Measurements from ENCODE around the gene MASP2. TPM values are rescaled to one million over a fixed set of nuclear protein-coding genes. Genes with fewer than 3 reads are reported as not detected.
"Not testable (repeated sequence)": the region's sequence is repeated elsewhere in the genome, so short reads cannot be mapped to it uniquely, and the experiment has no call there.

MASP2 gene
- total and polyA plus RNA-seq, 10 of the 15 experiments (the other 5 are each of a cell fraction or from before 2014, with no cell fraction given), result 0.04 to 0.21 (median 0.06) TPM; not detected in 7

DNA sequence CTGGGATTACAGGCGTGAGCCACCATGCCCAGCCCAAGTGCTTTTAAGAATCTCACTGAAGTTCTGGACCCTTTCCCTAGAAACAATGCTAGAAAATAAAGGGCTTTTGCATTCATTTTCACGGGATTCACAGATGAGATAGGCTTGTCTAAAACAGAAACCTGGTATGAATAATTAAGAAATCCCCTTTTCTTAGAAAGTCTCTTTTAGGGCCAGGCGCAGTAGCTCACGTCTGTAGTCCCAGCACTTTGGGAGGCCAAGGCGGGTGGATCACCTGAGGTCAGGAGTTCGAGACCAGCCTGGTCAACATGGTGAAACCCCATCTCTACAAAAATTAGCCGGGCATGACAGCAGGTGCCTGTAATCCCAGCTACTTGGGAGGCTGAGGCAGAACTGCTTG is 26.4 kb upstream of the MASP2 start:
- Histone ChIP-seq H3K27ac (ENCODE audit: control insufficient read depth, insufficient read depth) (peak overlapping the region; percentile 62), H3K4me1 (ENCODE audit: control insufficient read depth, insufficient read depth, low read length) (peaks cover 13% of the 10 kb centered on the region), H3K36me3 (ENCODE audit: control insufficient read depth in 2 of 2, insufficient read depth in 2 of 2, low read length in 1 of 2) (peaks cover 32 to 35% of the 10 kb centered on the region in 2 experiments)
- H4K20me1 ChIP-seq (ENCODE audit: control insufficient read depth, insufficient read depth); intact Hi-C loops (cut with micrococcal nuclease; ENCODE audit: unreplicated experiment); DNase-seq (ENCODE audit: low read depth, low spot score); in situ Hi-C loops (cut with MboI); H3K9me3 ChIP-seq (replicated peaks; ENCODE audit: control insufficient read depth, insufficient read depth, low read length); H3K4me3 ChIP-seq; H3K4me2 ChIP-seq (ENCODE audit: control insufficient read depth, insufficient read depth); H2AFZ ChIP-seq (ENCODE audit: control insufficient read depth, low read depth, low read length); BruUV-seq (replicated peaks); FAIRE-seq; H3K9ac ChIP-seq (ENCODE audit: control insufficient read depth, insufficient read depth, low read length); H3K27me3 ChIP-seq (replicated peaks in 1 of 2; ENCODE audit: control insufficient read depth in 2 of 2, insufficient read depth in 2 of 2, low read length in 1 of 2); H3K79me2 ChIP-seq (ENCODE audit: control insufficient read depth, insufficient read depth, low read length): not testable (repeated sequence)
- ChIA-PET CTCF (interaction anchor here (0.9 to 6.3 kb wide), 6 partner anchors 10 to 579 kb away, joined by 3 to 57 read pairs (median 4); no protein-coding TSS in a partner anchor), SMC1A (ENCODE audit: uncharacterized antibody, unreplicated experiment) (interaction anchor here (0.7 to 2.7 kb wide), 4 partner anchors 13 to 35 kb away, joined by 3 to 35 read pairs (median 8); partner anchors contain the start of gene EXOSC10), RAD21 (ENCODE audit: unreplicated experiment) (interaction anchor here (4.6 kb wide), 1 partner anchor 36 kb away, joined by 52 read pairs; no protein-coding TSS in a partner anchor), POLR2A (interaction anchor here (0.6 kb wide), 1 partner anchor 87 kb away, joined by 3 read pairs; no protein-coding TSS in a partner anchor)
- WGBS (ENCODE audit: insufficient coverage, insufficient replicate concordance, low lambda C conversion rate, missing lambda C conversion rate), result 5% methylated on average over 7 of the region's 7 CpGs
- ATAC-seq, result peak; percentile 90
- peak; percentile 48; the same call in 1 of the 2 replicates for TF ChIP-seq NR2F1 (conservative IDR thresholded peaks at IDR 0.05)
- peak; percentile 12; the same call in 1 of the 2 replicates for TF ChIP-seq IKZF1 (conservative IDR thresholded peaks at IDR 0.05)
- peak; percentile 38 for TF ChIP-seq NFIC (IDR thresholded peaks at IDR 0.05; ENCODE audit: low read depth, low read length)
- TF ChIP-seq BHLHE40 (IDR thresholded peaks at IDR 0.05; ENCODE audit: borderline replicate concordance in 1 of 2, low read depth in 2 of 2, low read length in 1 of 2), result peak; percentile 33 to 69; a peak in 2 of 4 replicates
- TF ChIP-seq RELB (IDR thresholded peaks at IDR 0.05; ENCODE audit: low read depth), result peak; percentile 24; the same call in 1 of the 2 replicates
- 0 out of 2 replicates have a peak, but pooled peaks have one; percentile 27 for TF ChIP-seq ATF2 (IDR thresholded peaks at IDR 0.05; ENCODE audit: low read length)
- peak; percentile 65 for TF ChIP-seq SKIL (IDR thresholded peaks at IDR 0.05; ENCODE audit: low read depth, poor library complexity, severe bottlenecking)
- peak; percentile 77 for TF ChIP-seq JUNB (IDR thresholded peaks at IDR 0.05)
- peak; percentile 27 to 43; a peak in 1 of 4 replicates for TF ChIP-seq IKZF2 (IDR thresholded peaks at IDR 0.05)
- TF ChIP-seq ZNF217 (IDR thresholded peaks at IDR 0.05), result peak; percentile 56; the same call in 1 of the 2 replicates

All from GM12878 (cell line).